ENCODE data around the gene RPS6KL1.

DNA sequence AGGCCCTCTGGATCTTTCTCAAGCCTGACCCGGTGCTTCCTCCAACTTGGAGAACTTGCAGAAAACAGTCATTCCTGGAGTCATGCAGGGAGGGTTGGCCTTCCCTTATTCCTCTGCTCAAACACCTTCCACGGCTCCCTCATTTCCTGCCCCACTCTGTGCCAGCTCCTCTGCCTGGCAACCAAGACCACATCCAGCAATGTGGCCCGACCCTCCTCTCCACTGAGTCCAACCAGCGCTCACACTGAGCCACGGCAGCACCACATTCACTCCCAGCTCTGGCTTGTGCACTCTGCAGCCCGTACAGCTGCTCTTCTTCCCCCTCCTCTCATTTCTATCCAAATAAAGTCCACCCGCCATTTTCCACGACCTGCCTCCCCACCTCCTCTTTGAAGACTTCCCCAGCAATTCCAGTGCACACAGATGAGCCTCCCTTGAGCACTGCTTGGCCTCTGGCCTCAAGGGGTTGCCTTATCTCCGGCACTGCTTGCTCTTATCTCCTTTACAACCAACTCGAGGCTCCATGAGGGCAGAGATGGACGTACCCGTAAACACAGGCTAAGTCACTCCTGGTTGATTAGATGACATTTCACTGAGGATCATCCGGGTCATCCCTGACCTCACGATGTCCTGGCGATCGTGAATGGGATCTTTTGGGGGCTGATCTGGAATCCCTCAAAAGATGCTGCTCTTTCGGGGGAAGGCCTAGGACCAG, 27.0 kb upstream of the RPS6KL1 start:
- TF ChIP-seq POLR2A (IDR thresholded peaks at IDR 0.05; ENCODE audit: low read depth, low read length) (no peak), POLR2AphosphoS5 (IDR thresholded peaks at IDR 0.05; ENCODE audit: low read depth, low read length) (no peak), TAF1 (IDR thresholded peaks at IDR 0.05; ENCODE audit: borderline replicate concordance, low read depth, low read length) (no peak)

All from GM12892 (cell line).